HepG2 (cell line): Measurements from ENCODE around the gene ITIH2. TPM values are rescaled to one million over a fixed set of nuclear protein-coding genes. Genes with fewer than 3 reads are reported as not detected.

Experiments used
- ELF1 ChIP-seq: sonication (generic); formaldehyde crosslinking; IDR thresholded peaks from 2 replicates; pipeline ENCODE4 v1.4.0; 2020; ENCODE audit warnings: missing genetic modification reagents
- IKZF4 ChIP-seq: sonication (generic); formaldehyde crosslinking; IDR thresholded peaks from 2 replicates; pipeline ENCODE4 v1.5.1; 2020; ENCODE audit warnings: borderline replicate concordance, mild to moderate bottlenecking, low read depth, missing genetic modification reagents; ENCODE audit errors: not compliant biosample characterization
- MAF1 ChIP-seq: sonication (generic); formaldehyde crosslinking; IDR thresholded peaks from 2 replicates; pipeline ENCODE4 v1.5.0; 2020; ENCODE audit warnings: missing genetic modification reagents, borderline replicate concordance
- NR2F2 ChIP-seq: IDR thresholded peaks from 2 replicates; pipeline ENCODE4 v1.6.1; 2012; ENCODE audit warnings: low read depth, inconsistent platforms, borderline replicate concordance
- PHF21A ChIP-seq: sonication (generic); formaldehyde crosslinking; IDR thresholded peaks from 2 replicates; pipeline ENCODE4 v1.5.0; 2020; ENCODE audit warnings: mild to moderate bottlenecking, missing genetic modification reagents
- SOX13 ChIP-seq, 3 experiments: fragments of 450-650 bp in 1 of 3; sonication (generic) in 1 of 3; formaldehyde crosslinking in 1 of 3; IDR thresholded peaks in 2 of 3; conservative IDR thresholded peaks in 1 of 3; 2 replicates each; pipeline versions ENCODE4 v1.5.0 to v1.6.1; 2016 to 2020; ENCODE audit warnings: antibody characterized with exemption in 1 of 3, mild to moderate bottlenecking in 1 of 3, missing compliant biosample characterization in 1 of 3, missing genetic modification reagents in 1 of 3, moderate library complexity in 1 of 3
- XBP1 ChIP-seq: sonication (generic); formaldehyde crosslinking; IDR thresholded peaks from 2 replicates; pipeline ENCODE4 v1.5.0; 2020; ENCODE audit warnings: missing genetic modification reagents
- ZBTB21 ChIP-seq: sonication (generic); formaldehyde crosslinking; IDR thresholded peaks from 2 replicates; pipeline ENCODE4 v1.4.0; 2020; ENCODE audit warnings: missing genetic modification reagents
- ZSCAN20 ChIP-seq: sonication (generic); formaldehyde crosslinking; IDR thresholded peaks from 2 replicates; pipeline ENCODE4 v1.4.0; 2020; ENCODE audit warnings: missing genetic modification reagents, mild to moderate bottlenecking, borderline replicate concordance
- polyA plus RNA-seq, 8 experiments: library from polyadenylated mRNA; depleted of rRNA in 3 of 8; stranded (reverse) in 7 of 8; unstranded in 1 of 8; fragments of >200 nt; fragmentation: Illumina TruSeq in 4 of 8; extraction: Trizol in 4 of 8; gene quantifications; 2 replicates each; pipeline versions ENCODE4 v1.2.1 to v1.2.3, GENCODE V29; 2011 to 2016; ENCODE audit warnings: low read depth in 4 of 8, missing spikeins in 1 of 8, mixed read lengths in 1 of 8; ENCODE audit not compliant: insufficient read depth in 1 of 8
- total RNA-seq, 5 experiments: library from RNA; depleted of rRNA; stranded (reverse); fragments of >200 nt; fragmentation: Illumina TruSeq; extraction: Trizol; gene quantifications; 2 replicates each; pipeline ENCODE4 v1.2.3, GENCODE V29; 2016; ENCODE audit warnings: low read depth in 1 of 5
- TF ChIP-seq, protein P1 (sequence below): sonication (generic); formaldehyde crosslinking; conservative IDR thresholded peaks from 2 replicates; pipeline ENCODE4 v1.8.0; 2022; ENCODE audit warnings: mild to moderate bottlenecking, moderate library complexity, missing genetic modification reagents
- TF ChIP-seq, protein P2 (sequence below): sonication (generic); formaldehyde crosslinking; IDR thresholded peaks from 2 replicates; pipeline ENCODE4 v1.4.0; 2020; ENCODE audit warnings: mild to moderate bottlenecking, missing genetic modification reagents
- TF ChIP-seq, protein P3 (sequence below): sonication (generic); formaldehyde crosslinking; IDR thresholded peaks from 2 replicates; pipeline ENCODE4 v1.4.0; 2020; ENCODE audit warnings: missing genetic modification reagents, mild to moderate bottlenecking, borderline replicate concordance
- TF ChIP-seq, protein P4 (sequence below): sonication (generic); formaldehyde crosslinking; IDR thresholded peaks from 2 replicates; pipeline ENCODE4 v1.8.1; 2023; ENCODE audit warnings: mild to moderate bottlenecking, missing genetic modification reagents
- TF ChIP-seq, protein P5 (sequence below): IDR thresholded peaks from 2 replicates; pipeline ENCODE4 v1.6.1; 2016; ENCODE audit warnings: low read depth, borderline replicate concordance

Gene ITIH2
- total and polyA plus RNA-seq, 2 of the 13 experiments (the other 11 are each of a cell fraction or from before 2014, with no cell fraction given), result 1,197 to 1,427 TPM

DNA sequence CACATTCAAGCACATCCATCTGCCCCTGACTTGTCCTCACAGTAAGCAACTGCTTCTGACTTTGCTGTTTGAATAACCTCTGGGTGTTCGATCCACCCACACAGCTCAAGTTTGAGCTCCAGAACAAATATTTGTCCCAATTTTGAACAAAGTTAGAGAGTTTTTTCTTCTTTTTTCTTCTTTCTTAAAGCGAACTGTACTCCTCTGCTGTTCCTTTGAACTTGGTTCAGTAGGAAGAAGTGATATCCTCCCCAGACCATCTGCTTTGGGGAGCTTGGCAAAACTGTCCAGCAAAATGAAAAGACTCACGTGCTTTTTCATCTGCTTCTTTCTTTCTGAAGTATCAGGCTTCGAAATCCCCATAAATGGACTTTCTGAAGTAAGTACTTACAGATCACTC is at the start of gene ITIH2 (continued):
- TF ChIP-seq, protein P1, sequence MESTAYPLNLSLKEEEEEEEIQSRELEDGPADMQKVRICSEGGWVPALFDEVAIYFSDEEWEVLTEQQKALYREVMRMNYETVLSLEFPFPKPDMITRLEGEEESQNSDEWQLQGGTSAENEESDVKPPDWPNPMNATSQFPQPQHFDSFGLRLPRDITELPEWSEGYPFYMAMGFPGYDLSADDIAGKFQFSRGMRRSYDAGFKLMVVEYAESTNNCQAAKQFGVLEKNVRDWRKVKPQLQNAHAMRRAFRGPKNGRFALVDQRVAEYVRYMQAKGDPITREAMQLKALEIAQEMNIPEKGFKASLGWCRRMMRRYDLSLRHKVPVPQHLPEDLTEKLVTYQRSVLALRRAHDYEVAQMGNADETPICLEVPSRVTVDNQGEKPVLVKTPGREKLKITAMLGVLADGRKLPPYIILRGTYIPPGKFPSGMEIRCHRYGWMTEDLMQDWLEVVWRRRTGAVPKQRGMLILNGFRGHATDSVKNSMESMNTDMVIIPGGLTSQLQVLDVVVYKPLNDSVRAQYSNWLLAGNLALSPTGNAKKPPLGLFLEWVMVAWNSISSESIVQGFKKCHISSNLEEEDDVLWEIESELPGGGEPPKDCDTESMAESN (CRISPR knock-in tag), result no peak
- TF ChIP-seq ZSCAN20 (CRISPR knock-in tag), result no peak
- TF ChIP-seq, protein P2, sequence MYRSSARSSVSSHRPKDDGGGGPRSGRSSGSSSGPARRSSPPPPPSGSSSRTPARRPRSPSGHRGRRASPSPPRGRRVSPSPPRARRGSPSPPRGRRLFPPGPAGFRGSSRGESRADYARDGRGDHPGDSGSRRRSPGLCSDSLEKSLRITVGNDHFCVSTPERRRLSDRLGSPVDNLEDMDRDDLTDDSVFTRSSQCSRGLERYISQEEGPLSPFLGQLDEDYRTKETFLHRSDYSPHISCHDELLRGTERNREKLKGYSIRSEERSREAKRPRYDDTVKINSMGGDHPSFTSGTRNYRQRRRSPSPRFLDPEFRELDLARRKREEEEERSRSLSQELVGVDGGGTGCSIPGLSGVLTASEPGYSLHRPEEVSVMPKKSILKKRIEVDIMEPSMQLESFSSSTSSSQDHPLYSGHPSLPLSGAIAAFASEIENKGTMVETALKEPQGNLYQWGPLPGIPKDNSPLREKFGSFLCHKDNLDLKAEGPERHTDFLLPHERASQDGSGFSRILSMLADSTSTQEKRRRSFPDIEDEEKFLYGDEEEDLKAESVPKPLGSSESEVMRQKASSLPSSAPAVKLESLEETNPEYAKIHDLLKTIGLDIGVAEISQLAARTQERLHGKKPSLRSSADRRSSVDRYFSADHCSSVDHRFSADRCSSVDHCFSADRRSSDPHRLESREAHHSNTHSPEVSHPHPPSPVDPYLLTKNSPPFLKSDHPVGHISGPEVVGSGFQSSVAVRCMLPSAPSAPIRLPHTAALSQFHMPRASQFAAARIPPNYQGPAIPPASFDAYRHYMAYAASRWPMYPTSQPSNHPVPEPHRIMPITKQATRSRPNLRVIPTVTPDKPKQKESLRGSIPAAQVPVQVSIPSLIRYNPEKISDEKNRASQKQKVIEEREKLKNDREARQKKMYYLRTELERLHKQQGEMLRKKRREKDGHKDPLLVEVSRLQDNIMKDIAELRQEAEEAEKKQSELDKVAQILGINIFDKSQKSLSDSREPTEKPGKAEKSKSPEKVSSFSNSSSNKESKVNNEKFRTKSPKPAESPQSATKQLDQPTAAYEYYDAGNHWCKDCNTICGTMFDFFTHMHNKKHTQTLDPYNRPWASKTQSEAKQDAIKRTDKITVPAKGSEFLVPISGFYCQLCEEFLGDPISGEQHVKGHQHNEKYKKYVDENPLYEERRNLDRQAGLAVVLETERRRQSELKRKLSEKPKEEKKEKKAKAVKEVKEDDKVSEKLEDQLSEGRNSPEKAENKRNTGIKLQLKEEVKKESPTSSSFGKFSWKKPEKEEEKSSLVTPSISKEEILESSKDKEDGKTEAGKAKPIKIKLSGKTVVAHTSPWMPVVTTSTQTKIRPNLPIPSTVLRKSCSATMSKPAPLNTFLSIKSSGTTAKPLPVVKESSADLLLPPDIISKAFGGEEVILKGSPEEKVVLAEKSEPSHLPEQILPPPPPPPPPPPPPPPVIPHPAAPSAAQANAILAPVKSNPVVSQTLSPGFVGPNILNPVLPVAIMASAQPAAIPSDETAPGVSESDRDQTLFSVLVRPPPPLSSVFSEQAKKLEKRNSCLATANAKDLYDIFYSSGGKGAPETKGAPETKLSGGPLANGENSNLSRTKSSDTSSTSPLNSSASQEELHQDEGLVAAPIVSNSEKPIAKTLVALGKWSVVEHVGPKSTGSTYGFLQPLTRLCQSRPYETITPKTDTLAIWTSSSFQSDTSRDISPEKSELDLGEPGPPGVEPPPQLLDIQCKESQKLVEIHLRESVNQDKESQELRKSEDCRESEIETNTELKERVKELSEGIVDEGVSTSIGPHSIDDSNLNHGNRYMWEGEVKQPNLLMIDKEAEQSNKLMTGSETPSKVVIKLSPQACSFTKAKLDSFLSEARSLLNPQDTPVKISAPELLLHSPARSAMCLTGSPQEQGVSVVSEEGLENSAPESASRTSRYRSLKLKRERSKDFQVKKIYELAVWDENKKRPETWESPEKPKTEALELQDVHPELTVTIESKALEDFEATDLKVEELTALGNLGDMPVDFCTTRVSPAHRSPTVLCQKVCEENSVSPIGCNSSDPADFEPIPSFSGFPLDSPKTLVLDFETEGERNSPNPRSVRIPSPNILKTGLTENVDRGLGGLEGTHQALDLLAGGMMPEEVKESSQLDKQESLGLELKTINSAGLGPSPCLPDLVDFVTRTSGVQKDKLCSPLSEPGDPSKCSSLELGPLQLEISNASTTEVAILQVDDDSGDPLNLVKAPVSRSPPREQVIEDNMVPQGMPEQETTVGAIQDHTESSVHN, result no peak
- no peak for TF ChIP-seq ELF1 (CRISPR knock-in tag)
- no peak for TF ChIP-seq IKZF4 (CRISPR knock-in tag)
- TF ChIP-seq ZBTB21 (CRISPR knock-in tag), result no peak
- no peak for TF ChIP-seq XBP1
- TF ChIP-seq MAF1 (CRISPR knock-in tag), result no peak
- TF ChIP-seq, protein P3, sequence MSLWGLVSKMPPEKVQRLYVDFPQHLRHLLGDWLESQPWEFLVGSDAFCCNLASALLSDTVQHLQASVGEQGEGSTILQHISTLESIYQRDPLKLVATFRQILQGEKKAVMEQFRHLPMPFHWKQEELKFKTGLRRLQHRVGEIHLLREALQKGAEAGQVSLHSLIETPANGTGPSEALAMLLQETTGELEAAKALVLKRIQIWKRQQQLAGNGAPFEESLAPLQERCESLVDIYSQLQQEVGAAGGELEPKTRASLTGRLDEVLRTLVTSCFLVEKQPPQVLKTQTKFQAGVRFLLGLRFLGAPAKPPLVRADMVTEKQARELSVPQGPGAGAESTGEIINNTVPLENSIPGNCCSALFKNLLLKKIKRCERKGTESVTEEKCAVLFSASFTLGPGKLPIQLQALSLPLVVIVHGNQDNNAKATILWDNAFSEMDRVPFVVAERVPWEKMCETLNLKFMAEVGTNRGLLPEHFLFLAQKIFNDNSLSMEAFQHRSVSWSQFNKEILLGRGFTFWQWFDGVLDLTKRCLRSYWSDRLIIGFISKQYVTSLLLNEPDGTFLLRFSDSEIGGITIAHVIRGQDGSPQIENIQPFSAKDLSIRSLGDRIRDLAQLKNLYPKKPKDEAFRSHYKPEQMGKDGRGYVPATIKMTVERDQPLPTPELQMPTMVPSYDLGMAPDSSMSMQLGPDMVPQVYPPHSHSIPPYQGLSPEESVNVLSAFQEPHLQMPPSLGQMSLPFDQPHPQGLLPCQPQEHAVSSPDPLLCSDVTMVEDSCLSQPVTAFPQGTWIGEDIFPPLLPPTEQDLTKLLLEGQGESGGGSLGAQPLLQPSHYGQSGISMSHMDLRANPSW (CRISPR knock-in tag), result no peak
- peak; percentile 91 for TF ChIP-seq NR2F2
- peak; percentile 81 for TF ChIP-seq SOX13 (IDR thresholded peaks at IDR 0.05)
- peak in 1 of 2 experiments; percentile 93; a peak in 2 of 4 replicates for TF ChIP-seq SOX13 (CRISPR knock-in tag; conservative IDR thresholded peaks at IDR 0.05 in 1 of 2, IDR thresholded peaks at IDR 0.05 in 1 of 2)
- TF ChIP-seq, protein P4, sequence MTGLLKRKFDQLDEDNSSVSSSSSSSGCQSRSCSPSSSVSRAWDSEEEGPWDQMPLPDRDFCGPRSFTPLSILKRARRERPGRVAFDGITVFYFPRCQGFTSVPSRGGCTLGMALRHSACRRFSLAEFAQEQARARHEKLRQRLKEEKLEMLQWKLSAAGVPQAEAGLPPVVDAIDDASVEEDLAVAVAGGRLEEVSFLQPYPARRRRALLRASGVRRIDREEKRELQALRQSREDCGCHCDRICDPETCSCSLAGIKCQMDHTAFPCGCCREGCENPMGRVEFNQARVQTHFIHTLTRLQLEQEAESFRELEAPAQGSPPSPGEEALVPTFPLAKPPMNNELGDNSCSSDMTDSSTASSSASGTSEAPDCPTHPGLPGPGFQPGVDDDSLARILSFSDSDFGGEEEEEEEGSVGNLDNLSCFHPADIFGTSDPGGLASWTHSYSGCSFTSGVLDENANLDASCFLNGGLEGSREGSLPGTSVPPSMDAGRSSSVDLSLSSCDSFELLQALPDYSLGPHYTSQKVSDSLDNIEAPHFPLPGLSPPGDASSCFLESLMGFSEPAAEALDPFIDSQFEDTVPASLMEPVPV, result no peak
- TF ChIP-seq, protein P5, sequence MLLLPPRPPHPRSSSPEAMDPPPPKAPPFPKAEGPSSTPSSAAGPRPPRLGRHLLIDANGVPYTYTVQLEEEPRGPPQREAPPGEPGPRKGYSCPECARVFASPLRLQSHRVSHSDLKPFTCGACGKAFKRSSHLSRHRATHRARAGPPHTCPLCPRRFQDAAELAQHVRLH, result no peak
- no peak for TF ChIP-seq PHF21A (CRISPR knock-in tag)
